Colonic mucosa (tissue), 4 donors: Measurements from ENCODE around the gene PDE4D. TPM values are rescaled to one million over a fixed set of nuclear protein-coding genes. Genes with fewer than 3 reads are reported as not detected.

Experiments used
- DNase-seq: peaks from one replicate; pipeline ENCODE4 v3.0.0-alpha.2; 2020
- H3K27ac ChIP-seq: fragments of 200-600 bp; one replicate; pipeline ENCODE4 v1.8.0; 2021
- H3K27me3 ChIP-seq: fragments of 200-600 bp; one replicate; pipeline ENCODE4 v1.8.0; 2021
- H3K36me3 ChIP-seq: fragments of 200-600 bp; one replicate; pipeline ENCODE4 v1.8.0; 2021
- H3K4me1 ChIP-seq: fragments of 200-600 bp; one replicate; pipeline ENCODE4 v1.8.0; 2021; ENCODE audit warnings: mild to moderate bottlenecking
- H3K4me3 ChIP-seq: fragments of 200-600 bp; one replicate; pipeline ENCODE4 v1.8.0; 2021
- H3K9ac ChIP-seq, 2 donors: one replicate each; pipeline ENCODE4 v1.7.0; 2013; ENCODE audit warnings: control low read depth in 2 of 2, low read depth in 2 of 2, low read length in 2 of 2
- H3K9me3 ChIP-seq: fragments of 200-600 bp; one replicate; pipeline ENCODE4 v1.8.0; 2021
- CTCF ChIP-seq: fragments of 200-600 bp; IDR thresholded peaks from one replicate; pipeline ENCODE4 v1.8.0; 2022; ENCODE audit warnings: antibody characterized with exemption, mild to moderate bottlenecking
- intact Hi-C: fragments of 100-400 bp; cut with DNase I; formaldehyde crosslinking; loops from one replicate; pipeline ENCODE4 v1.14.1; 2022
- total RNA-seq, 2 donors: library from RNA; stranded (reverse); fragmentation: NEBNext Ultra II Directional in 1 of 2; extraction: Animal tissue kit (Norgen Biotek cat#: 25700) in 1 of 2; gene quantifications; one replicate each; pipeline ENCODE4 v1.2.1, GENCODE V29; 2021
- donor health status: healthy.
- donor health status: DM: no; HTN: no; CAD: no.
- donor health status: DM: no; HTN: no; CAD: no.

The PDE4D gene
- total RNA-seq, 2 donors from 2014 or later: 23.1 to 53.7 TPM

- Histone ChIP-seq H3K27ac (no peak overlapping the region), H3K4me3 (no peak overlapping the region), H3K9ac (no peak overlapping the region), H3K36me3 (no peaks in the 10 kb centered on the region), H3K27me3 (no peaks in the 10 kb centered on the region), H3K9me3 (no peaks in the 10 kb centered on the region), H3K4me1 (no peaks in the 10 kb centered on the region)
- intact Hi-C loops: no loop called here
- DNase-seq: no peak
- no peak for TF ChIP-seq CTCF
These were observed 959.5 kb downstream of the PDE4D start for GRCh38 chr5:58933891-58934628.

GRCh38 chr5:58932057-58932612 lies 961.4 kb downstream of the PDE4D start:
- no peaks in the 10 kb centered on the region for H3K9me3 ChIP-seq
- H3K36me3 ChIP-seq: no peaks in the 10 kb centered on the region
- no peak for TF ChIP-seq CTCF
- no peak overlapping the region for H3K4me3 ChIP-seq
- no peak overlapping the region for H3K27ac ChIP-seq
- no peaks in the 10 kb centered on the region for H3K27me3 ChIP-seq
- H3K9ac ChIP-seq: no peak overlapping the region
- no peaks in the 10 kb centered on the region for H3K4me1 ChIP-seq
- intact Hi-C loops: no loop called here
- no peak for DNase-seq

GRCh38 chr5:58930520-58930919 lies 963.0 kb downstream of the PDE4D start:
- no peaks in the 10 kb centered on the region for H3K36me3 ChIP-seq
- H3K27ac ChIP-seq: no peak overlapping the region
- TF ChIP-seq CTCF: no peak
- no peaks in the 10 kb centered on the region for H3K4me1 ChIP-seq
- no peak overlapping the region for H3K4me3 ChIP-seq
- no peaks in the 10 kb centered on the region for H3K27me3 ChIP-seq
- no peak for DNase-seq
- intact Hi-C loops: no loop called here
- no peaks in the 10 kb centered on the region for H3K9me3 ChIP-seq
- H3K9ac ChIP-seq: no peak overlapping the region

DNA sequence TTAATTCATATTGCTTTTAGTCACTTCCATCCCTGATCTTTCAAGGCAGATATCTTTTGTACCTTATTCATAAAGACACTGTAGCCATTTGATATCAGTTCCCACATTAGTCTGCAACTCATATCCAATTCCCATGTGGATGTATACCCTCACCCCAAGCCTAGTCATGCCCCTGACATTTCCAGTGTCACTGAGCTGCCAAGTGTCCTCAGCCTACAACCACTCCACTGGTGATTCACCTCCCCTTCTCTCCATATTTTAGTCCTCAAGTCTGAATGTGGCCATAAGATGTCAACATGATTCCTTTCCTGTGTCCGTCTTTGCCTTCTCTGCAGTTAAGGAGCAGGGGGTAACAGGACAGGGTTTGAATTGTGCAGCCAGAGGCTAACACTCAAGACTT lies 963.8 kb downstream of the PDE4D start:
- Histone ChIP-seq H3K36me3 (no peaks in the 10 kb centered on the region), H3K4me3 (no peak overlapping the region), H3K4me1 (no peaks in the 10 kb centered on the region), H3K27ac (no peak overlapping the region), H3K9me3 (no peaks in the 10 kb centered on the region), H3K9ac (no peak overlapping the region), H3K27me3 (no peaks in the 10 kb centered on the region)
- intact Hi-C loops: no loop called here
- DNase-seq: no peak
- no peak for TF ChIP-seq CTCF

DNA sequence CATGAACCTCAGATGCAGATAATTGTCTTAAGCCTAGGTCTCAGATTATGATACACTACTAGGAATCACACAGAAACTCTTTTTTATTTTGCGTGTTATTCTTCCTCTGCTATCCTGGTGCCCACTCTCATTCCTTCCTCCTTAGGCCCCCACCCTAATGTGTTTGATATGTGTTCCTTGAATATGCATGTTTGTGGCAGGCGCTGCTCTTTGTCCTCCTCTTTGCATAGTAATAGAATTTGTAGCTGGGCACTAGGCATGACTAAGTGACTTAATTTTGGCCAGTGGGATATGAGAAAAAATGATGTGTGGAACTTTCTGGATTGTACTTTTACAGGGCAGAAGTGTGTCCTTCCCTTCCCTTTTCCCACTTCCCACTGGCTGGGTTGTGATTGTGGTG lies 965.6 kb downstream of the PDE4D start:
- intact Hi-C loops: no loop called here
- DNase-seq: no peak
- H3K9ac ChIP-seq: no peak overlapping the region
- H3K9me3 ChIP-seq: no peaks in the 10 kb centered on the region
- H3K36me3 ChIP-seq: no peaks in the 10 kb centered on the region
- H3K4me3 ChIP-seq: no peak overlapping the region
- H3K4me1 ChIP-seq: no peaks in the 10 kb centered on the region
- TF ChIP-seq CTCF: no peak
- no peak overlapping the region for H3K27ac ChIP-seq
- H3K27me3 ChIP-seq: no peaks in the 10 kb centered on the region
